Measurements from ENCODE around the gene SLC25A51. TPM values are rescaled to one million over a fixed set of nuclear protein-coding genes. Genes with fewer than 3 reads are reported as not detected.
A peak's percentile ranks its signal among the peaks of the same experiment; 100 is the strongest.
"Not testable (repeated sequence)": the region's sequence is repeated elsewhere in the genome, so short reads cannot be mapped to it uniquely, and the experiment has no call there.

SLC25A51 gene
- total RNA-seq, 1 donor from 2014 or later, result 26.9 TPM

DNA sequence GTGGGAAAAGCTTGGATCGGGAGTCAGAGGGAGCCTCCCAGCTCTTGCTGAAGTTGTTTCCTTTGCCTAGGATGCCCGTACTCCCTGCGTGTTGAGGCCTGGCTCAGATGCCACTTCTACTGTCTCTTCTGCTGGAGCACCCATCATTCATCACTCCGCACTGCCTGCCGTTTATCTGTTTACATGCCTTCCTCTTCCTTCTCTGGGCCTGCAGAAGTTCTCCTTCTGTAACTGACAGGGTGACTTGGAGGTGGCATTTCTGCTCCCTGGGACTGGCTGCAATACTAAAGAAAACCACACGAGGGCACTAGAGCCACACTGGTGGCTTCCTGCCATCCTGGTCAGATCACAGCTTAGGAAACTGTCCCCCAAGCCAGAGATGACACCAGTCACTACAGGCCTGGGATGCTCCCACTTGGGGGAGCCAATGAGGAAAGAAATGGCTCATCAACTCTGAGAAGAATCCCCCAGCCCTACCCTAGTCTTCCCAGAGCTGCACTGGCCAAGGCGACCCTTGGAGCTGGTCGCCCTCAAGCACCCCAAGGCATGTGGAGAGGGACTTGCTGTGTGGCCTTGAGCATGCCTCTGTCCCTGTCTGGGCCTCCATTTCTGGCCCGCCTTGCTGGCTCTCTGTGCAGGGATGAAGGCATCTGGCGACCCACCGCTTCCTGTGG lies 9.7 kb upstream of the SLC25A51 start:
- Mint-ChIP-seq H3K27me3 (no peaks in the 10 kb centered on the region), H3K27ac (no peak overlapping the region), H3K9me3 (no peaks in the 10 kb centered on the region), H3K4me1 (ENCODE audit: unreplicated experiment) (peaks cover 9% of the 10 kb centered on the region), H3K36me3 (no peaks in the 10 kb centered on the region), H3K4me3 (no peak overlapping the region)
- TF ChIP-seq, protein P1, sequence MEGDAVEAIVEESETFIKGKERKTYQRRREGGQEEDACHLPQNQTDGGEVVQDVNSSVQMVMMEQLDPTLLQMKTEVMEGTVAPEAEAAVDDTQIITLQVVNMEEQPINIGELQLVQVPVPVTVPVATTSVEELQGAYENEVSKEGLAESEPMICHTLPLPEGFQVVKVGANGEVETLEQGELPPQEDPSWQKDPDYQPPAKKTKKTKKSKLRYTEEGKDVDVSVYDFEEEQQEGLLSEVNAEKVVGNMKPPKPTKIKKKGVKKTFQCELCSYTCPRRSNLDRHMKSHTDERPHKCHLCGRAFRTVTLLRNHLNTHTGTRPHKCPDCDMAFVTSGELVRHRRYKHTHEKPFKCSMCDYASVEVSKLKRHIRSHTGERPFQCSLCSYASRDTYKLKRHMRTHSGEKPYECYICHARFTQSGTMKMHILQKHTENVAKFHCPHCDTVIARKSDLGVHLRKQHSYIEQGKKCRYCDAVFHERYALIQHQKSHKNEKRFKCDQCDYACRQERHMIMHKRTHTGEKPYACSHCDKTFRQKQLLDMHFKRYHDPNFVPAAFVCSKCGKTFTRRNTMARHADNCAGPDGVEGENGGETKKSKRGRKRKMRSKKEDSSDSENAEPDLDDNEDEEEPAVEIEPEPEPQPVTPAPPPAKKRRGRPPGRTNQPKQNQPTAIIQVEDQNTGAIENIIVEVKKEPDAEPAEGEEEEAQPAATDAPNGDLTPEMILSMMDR (conservative IDR thresholded peaks at IDR 0.05), result peak; percentile 98
- peak; percentile 85 for DNase-seq (ENCODE audit: extremely low spot score, unreplicated experiment)

DNA sequence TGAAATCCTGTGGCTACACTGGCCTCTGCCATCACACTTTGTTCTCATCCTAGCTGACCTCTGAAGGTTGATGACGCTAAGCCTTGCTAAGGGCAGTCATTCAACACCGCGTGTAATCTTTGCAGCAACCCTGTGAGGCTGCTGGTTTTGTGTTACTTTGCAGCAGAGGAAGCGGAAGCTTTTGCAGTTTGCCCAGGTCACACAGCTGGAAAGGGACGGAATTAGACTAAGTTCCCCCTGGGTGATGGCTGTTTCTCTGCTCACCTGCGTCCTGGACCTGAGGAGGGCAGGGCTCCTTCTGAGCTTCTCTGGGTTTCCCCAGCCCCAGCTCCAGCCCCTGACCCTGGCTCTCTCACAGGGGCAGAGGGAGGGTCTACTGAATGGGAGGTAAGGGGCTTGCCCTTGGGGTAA lies 7.3 kb upstream of the SLC25A51 start:
- H3K9me3 Mint-ChIP-seq, result no peaks in the 10 kb centered on the region
- no peak overlapping the region for H3K4me3 Mint-ChIP-seq
- H3K36me3 Mint-ChIP-seq, result no peaks in the 10 kb centered on the region
- H3K27me3 Mint-ChIP-seq, result no peaks in the 10 kb centered on the region
- TF ChIP-seq, protein P1 (conservative IDR thresholded peaks at IDR 0.05), result no peak
- DNase-seq (ENCODE audit: extremely low spot score, unreplicated experiment), result no peak
- peaks cover 5% of the 10 kb centered on the region for H3K4me1 Mint-ChIP-seq (ENCODE audit: unreplicated experiment)
- no peak overlapping the region for H3K27ac Mint-ChIP-seq

DNA sequence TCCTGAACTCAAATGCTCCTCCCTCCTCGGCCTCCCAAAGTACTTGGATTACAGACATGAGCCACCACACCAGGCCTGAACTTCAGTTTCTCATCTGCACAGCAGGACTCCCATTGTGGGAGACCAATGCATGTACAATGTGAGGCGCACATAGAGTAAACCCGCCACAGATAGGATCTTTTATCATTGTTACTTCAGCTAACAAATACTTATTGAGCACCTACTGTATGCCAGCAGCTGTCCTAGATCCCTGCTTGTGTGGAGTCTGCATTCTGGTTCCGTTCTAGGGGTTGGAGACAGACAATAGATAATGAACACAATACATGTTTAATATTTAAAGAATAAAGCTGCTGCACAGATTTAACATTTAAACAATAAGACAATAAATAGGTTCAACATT lies 6.3 kb upstream of the SLC25A51 start:
- no peaks in the 10 kb centered on the region for H3K36me3 Mint-ChIP-seq
- peaks cover 5% of the 10 kb centered on the region for H3K4me1 Mint-ChIP-seq (ENCODE audit: unreplicated experiment)
- no peaks in the 10 kb centered on the region for H3K27me3 Mint-ChIP-seq
- H3K4me3 Mint-ChIP-seq, result no peak overlapping the region
- no peak overlapping the region for H3K27ac Mint-ChIP-seq
- DNase-seq (ENCODE audit: extremely low spot score, unreplicated experiment), result no peak
- TF ChIP-seq, protein P1 (conservative IDR thresholded peaks at IDR 0.05), result no peak
- H3K9me3 Mint-ChIP-seq, result no peaks in the 10 kb centered on the region

DNA sequence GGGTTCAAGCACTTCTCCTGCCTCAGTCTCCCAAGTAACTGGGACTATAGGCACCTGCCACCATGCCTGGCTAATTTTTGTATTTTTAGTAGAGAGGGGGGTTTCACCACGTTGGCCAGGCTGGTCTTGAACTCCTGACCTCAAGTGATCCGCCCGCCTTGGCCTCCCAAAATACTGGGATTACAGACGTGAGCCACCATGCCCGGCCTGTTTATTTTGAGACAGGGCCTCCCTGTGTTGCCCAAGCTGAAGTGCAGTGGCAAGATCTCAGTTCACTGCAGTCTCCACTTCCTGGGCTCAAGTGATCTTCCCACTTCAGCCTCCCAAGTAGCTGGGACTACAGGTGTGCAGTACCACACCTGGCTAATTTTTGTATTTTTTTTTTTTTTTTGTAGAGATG lies 5.9 kb upstream of the SLC25A51 start:
- H3K36me3 Mint-ChIP-seq; H3K4me3 Mint-ChIP-seq; H3K27ac Mint-ChIP-seq; DNase-seq (ENCODE audit: extremely low spot score, unreplicated experiment); H3K9me3 Mint-ChIP-seq; H3K4me1 Mint-ChIP-seq (ENCODE audit: unreplicated experiment); H3K27me3 Mint-ChIP-seq: not testable (repeated sequence)

DNA sequence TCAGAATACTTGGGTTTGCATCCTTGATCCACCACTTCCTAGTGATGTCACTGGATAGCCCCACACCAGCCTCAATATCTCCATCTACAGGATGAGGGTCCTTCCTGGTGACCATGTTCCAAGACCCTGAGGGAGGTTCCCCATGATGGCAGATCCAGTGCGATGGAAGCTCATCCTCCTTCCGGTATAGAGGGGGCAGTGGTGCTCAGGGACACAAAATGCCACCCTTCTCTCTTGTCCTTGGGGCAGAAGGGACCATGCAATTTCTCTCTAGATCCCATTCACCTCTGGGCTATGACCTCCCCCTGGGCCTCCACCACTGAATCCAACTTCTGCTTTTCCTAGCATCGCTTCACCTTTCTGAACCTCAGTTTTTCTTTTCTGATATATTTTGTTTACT lies 5.4 kb upstream of the SLC25A51 start:
- TF ChIP-seq, protein P1 (conservative IDR thresholded peaks at IDR 0.05), result no peak
- H3K36me3 Mint-ChIP-seq, result no peaks in the 10 kb centered on the region
- no peaks in the 10 kb centered on the region for H3K9me3 Mint-ChIP-seq
- H3K4me1 Mint-ChIP-seq (ENCODE audit: unreplicated experiment), result peaks cover 15% of the 10 kb centered on the region
- no peak overlapping the region for H3K4me3 Mint-ChIP-seq
- DNase-seq (ENCODE audit: extremely low spot score, unreplicated experiment), result no peak
- H3K27me3 Mint-ChIP-seq, result no peaks in the 10 kb centered on the region
- no peak overlapping the region for H3K27ac Mint-ChIP-seq

DNA sequence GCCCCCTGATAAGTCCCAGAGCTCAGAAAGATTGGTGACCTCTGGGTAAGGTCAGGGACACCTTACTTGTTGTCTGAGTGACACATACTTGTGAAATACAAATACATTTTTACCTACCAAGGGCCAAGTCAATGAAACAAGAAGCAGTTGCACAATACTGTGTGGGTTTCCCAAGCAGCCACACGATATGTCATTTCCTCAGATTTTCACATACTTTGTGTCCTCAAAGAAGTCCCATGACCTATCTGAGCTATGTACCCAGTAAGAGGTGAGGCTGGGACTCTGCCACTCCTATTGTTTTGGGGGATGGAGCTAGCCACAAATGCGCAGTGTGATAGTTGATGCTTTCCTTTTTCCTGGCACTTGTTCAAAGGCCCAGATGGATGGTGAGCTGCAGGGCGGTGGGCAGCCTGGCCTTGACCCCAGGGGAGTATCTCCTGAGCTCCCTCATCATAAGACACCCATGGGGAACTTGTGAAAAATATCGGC lies 4.8 kb upstream of the SLC25A51 start:
- no peaks in the 10 kb centered on the region for H3K27me3 Mint-ChIP-seq
- TF ChIP-seq, protein P1 (conservative IDR thresholded peaks at IDR 0.05), result no peak
- no peaks in the 10 kb centered on the region for H3K36me3 Mint-ChIP-seq
- no peaks in the 10 kb centered on the region for H3K9me3 Mint-ChIP-seq
- no peak overlapping the region for H3K4me3 Mint-ChIP-seq
- no peak for DNase-seq (ENCODE audit: extremely low spot score, unreplicated experiment)
- peaks cover 16% of the 10 kb centered on the region for H3K4me1 Mint-ChIP-seq (ENCODE audit: unreplicated experiment)
- H3K27ac Mint-ChIP-seq, result no peak overlapping the region
